Measurements from ENCODE around the gene NRCAM.

NRCAM gene

GRCh38 chr7:108424013-108424412, 32.2 kb downstream of the NRCAM start:
- no peak for DNase-seq (ENCODE audit: low spot score)

DNA sequence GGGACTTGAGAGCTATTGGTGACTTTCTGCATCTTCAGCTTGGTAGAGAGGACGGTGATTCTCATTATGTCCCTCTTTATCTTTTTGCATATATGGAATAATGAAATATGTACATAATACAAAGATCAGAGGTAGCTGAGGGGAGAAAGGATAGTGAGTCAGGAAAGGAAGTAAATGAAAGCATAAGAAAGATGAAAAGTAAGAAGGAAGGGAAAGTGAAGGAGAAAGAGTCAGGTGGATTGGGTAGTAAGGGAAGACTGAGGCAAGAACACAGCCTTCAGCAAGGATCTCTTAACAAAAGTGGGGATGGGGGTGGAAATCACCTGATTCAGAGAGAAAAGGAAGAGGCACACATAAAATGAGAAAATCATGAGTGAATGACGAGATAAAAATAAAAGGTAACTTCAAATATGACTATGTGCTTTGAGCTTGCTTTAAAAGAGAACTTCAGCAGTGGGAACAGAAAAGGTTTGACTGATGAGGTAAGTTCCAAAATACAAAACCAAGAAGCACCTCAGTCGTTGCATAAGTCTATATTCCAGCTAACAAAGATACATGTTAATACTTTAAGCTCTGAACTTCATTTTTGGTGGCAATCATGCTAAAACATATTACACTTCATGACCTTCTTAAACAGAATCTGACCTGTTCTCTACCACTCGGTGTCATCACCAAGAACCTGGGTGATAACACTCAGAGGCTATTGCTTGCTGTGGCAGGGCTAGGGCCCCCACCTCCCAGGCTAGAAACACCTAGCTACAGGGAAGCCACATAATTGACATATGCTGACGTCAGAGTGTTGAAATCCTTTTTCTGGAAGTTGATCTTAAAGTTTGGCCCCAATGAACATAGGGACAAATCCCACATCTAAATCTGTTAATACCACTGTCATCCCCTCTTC, 32.9 kb downstream of the NRCAM start:
- DNase-seq (ENCODE audit: low spot score): no peak

DNA sequence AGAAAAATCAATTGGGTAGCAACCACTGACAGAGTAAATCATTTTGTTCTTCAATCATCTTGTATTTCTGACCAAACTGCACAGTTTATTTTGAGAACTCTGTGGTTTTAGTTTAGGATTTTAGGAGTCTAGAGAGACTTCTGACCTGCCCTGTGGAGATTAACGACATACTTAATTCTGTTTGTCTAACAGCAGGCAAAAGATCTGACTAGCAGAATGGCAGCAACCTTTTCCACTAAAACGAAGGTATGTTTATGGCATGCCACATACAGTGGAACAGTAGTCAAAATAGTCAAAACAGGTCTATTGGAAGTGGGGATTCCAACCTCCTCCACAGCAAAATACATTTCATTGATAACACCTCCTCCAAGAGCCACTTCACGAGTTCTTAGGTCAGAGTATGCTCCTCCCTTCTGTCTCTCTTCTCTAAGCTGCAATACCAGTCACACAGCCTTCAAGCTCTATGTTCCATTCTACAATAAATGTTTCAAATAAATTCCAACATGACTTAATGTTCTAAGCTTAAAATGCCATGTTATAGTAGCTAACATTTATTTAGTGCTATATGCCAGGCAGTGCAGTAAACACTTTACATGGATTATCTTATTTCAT, 34.4 kb downstream of the NRCAM start:
- DNase-seq (ENCODE audit: low spot score): no peak

DNA sequence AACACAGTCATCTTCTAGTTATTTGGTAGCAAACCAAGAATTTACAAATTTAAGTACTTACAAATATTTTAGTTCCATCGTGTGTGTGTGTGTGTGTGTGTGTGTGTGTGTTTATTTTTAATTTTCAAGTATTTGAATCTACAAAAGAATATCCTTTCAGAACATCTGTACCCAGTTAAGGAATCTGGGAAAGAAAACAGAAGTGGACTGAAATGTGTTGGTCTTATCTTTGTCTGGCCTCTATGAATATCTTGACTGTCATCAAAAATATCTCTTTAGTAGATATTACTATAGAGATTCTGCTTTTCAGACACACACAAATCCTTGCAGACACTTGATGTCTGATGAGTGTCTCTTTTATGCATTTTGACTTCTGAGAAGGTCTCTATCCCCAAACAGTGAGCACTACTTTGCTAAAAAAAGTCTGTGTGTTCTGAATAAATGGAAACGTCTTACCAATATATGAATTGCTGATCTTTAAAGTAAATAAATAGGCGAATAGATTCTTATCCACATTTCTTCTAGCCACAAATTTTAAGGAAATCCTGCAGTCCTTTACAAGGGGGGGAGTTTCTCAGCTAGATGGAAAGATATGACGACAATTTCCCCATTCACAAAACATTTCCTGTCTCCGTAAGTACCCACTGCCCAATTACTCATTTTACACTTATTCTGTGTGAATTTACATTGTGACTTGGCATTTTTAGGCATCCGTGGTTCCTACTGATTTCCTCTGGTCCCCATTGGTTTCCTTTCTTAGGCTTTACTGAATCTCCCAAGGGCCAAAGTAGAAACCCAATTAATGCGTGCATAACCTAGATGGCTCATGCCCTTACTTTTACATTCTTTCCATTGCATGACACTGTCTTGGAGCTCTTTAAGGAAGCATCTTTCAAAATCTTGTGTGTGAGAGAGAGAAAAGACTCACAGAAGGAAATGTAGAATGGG, 36.0 kb downstream of the NRCAM start:
- DNase-seq (ENCODE audit: low spot score): no peak

- DNase-seq (ENCODE audit: low spot score): no peak
Observed at GRCh38 chr7:108418946-108419345, 37.3 kb downstream of the NRCAM start.

- DNase-seq (ENCODE audit: low spot score): no peak
Observed at GRCh38 chr7:108417926-108418325, 38.3 kb downstream of the NRCAM start.

GRCh38 chr7:108417144-108417543, 39.1 kb downstream of the NRCAM start:
- no peak for DNase-seq (ENCODE audit: low spot score)

- peak; percentile 62 for DNase-seq (ENCODE audit: low spot score)
Observed at GRCh38 chr7:108415821-108416536, 40.3 kb downstream of the NRCAM start.

DNA sequence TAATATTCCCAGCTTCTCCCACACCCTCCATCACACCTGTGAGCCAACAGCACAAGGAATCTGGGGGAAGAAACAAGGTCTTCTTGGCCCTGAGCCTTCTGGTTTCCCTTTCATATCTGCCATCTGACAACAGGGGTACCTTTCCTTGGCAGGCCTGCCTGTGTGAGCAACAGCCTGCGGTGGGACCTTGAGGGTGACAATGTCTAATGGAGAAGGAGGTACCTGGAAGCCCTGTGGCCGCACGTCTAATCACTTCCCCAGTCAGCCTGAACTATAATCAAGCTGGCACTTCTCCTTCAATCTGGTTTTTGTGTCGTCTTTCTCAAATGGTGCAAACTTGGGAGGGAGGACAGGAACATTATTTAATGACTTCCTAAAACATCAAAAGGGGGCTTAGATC, 41.2 kb downstream of the NRCAM start:
- DNase-seq (ENCODE audit: low spot score): no peak

DNA sequence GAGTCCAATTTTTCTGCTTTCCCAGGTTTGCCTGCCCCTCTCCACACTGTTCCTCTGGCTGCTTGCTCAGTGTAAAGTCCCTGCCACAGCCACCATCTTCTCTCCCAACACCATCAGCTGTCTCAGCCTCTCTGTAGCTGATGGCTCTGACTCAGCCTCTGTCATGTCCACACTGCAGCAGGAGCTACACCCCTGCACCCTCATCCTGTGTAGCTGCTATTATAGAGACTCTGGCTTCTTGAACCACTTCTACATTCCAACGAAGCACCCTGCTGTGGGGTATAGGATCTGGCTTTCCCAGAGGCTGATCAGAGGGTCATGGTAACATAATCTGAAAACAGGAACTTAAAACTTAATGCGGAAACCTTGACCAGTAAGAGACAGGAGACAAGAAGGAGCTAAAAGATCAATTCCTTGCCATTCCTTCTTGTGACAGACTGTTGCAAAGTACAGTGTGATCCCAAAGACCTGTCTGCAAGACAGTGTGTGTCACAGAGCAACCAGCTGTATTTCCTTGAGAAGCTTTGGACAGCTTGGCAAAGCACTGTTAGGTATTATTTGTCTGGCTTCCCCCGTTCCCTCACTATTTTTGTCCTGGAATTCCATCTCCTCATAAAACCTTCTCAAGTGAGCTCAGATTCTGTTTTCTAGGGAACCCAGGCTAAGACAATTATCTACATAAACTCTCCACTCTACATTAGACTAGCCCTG, 42.3 kb downstream of the NRCAM start:
- DNase-seq (ENCODE audit: low spot score): no peak

DNA sequence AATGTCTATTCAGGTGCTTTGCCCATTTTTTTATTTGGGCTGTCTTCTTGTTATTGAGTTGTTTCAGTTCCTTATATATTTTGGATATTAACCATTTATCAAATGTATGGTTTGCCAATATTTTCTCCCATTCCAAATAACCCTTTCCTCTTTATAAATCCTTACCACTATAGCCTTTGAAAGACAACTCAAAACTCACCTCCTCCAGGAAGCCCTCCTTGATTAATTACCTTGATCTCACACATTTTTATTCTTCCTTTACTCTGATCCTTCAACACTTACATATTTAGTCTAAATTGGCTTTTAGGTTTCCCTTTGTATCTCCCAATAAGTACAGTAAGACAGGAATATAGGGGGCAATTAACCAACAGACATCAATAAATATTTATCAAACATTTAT, 42.9 kb downstream of the NRCAM start:
- DNase-seq (ENCODE audit: low spot score): no peak

DNA sequence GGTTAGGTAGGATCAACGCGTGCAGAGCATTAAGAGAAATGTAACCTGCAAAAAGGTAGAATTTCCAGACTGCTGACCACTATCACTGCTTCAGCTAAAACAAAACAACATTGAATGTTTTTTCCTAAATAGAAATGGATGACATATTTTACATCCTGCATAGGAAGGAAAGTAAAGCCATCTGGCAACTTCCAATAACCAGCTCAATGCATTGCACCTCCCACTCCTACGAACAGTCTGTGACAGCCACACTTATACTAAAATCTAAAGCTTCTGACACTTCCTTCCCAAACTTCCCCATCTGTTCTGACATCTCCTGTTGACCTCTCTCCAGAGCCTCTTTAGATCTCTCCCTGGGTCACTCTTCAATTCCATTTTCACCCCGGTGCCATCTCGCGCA, 47.1 kb downstream of the NRCAM start:
- no peak for DNase-seq (ENCODE audit: low spot score)

- DNase-seq (ENCODE audit: low spot score): no peak
Observed at GRCh38 chr7:108408296-108408991, 47.8 kb downstream of the NRCAM start.

DNA sequence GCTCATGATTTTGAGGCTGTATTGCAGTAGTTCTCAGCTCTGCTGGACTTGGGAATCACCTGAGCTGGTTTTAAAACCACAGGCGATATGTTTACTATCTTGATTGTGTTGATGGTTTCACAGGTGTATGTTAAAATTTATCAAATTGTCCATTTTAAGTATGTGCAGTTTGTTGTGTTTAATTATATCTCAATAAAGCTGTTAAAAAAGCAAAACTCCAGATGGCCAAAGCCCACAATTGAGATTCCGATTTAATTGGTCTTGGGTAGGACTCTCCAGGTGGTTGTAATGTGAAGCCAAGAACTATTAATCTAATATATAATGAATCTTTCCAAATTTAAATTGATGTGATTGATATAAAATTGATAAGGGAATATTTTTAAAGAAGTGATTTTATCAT, 48.6 kb downstream of the NRCAM start:
- DNase-seq (ENCODE audit: low spot score): no peak

- no peak for DNase-seq (ENCODE audit: low spot score)
Observed at GRCh38 chr7:108406222-108406890, 49.9 kb downstream of the NRCAM start.

GRCh38 chr7:108404509-108405420, 51.5 kb downstream of the NRCAM start:
- no peak for DNase-seq (ENCODE audit: low spot score)

- DNase-seq (ENCODE audit: low spot score): no peak
Observed at GRCh38 chr7:108403597-108404217, 52.5 kb downstream of the NRCAM start.

DNA sequence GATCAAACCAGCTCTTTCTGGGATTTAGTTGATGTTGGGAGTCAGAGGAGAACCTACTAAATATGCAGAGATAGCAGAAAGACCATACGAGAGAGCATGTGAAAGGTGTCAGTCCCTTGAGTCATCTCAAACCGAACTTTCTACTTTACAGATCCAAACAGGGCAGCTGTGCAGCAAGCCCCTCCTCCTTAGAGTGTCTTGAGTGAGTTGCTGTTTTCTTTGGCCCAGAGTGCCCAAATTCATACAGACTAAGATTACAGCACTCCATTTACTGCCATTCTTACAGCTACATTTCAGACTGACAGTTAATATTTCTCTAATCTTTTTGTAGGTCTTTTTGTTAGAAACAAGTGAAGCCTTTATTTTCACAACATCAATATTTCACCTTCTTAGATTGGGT, 53.4 kb downstream of the NRCAM start:
- no peak for DNase-seq (ENCODE audit: low spot score)
